ENCODE data around the gene SH3BGR.
"Not testable (repeated sequence)": the region's sequence is repeated elsewhere in the genome, so short reads cannot be mapped to it uniquely, and the experiment has no call there.

SH3BGR gene

GRCh38 chr21:39451332-39452206, at the start of gene SH3BGR:
Gene SH3BGR (plus strand): TSS chr21:39451970. CDS start chr21:39452097, 127 bp downstream.
- no peak for DNase-seq

DNA sequence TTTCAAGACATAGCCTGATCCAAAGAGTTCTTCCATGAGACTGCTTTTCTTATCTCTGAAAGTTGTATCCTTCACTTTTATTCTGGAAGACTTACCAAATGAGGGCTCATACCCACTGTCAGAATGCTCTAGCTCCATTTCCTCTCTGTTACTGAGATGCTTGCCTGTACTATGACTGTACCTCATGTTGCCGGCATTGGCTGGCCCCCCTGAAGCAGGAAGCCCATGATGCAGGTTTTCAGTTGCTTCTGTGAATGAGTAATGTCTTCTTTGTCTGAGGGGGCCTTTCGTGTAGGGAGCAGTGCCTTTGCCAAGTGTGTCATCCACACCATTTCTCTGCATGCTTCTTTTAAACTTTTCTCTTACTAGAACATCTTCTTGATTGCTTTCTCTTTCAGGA, 45.7 kb upstream of the SH3BGR start:
- DNase-seq, result no peak

DNA sequence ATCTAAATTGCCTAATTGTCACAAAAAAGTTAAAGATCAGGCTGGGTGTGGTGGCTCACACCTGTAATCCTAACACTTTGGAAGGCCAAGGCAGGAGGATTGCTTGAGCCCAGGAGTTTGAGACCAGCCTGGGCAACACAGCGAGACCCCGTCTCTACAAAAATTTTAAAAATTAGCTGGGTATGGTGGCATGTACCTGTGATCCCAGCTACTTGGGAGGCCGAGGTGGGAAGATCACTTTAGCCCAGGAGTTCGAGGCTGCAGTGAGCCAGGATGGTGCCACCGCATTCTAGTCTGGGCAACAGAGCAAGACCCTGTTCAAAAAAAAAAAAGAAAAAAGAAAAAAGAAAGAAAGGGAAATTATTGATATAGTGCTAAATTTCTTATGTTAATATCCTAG, 32.6 kb upstream of the SH3BGR start:
- not testable (repeated sequence) for DNase-seq

DNA sequence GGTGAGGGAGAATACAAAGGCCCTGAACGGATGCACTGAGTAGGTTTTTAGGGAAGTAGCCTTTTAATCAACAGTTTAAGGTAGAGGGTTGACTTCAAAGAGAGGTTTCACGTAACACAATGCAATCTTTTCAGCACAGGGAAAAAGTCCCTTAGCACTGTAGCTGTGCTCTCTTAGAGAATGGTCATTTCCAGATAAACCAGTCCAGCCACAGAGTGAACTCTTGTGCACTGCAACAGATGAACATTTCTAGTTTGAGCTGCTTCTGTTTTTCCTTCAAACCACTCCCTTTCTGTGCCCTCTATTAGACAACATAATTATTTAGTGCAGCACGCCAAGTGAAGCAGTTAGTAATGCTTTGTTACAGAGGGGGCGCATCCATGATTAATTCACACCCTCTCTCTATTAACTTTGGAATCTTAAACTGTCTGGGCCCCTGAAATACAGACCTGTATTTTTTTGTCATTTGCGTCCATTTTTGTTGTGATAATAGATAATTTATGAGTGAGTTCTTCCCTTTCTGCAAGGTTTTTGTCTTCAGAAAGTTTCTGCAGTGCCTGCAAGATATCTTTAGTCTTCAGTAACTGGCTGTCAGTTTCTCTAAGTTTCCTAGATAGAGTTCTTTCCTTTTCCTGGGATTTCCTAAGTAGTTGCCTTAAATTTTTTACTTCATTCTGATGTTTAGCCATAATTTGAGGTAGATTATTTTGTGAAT, 29.1 kb upstream of the SH3BGR start:
- DNase-seq, result no peak

DNA sequence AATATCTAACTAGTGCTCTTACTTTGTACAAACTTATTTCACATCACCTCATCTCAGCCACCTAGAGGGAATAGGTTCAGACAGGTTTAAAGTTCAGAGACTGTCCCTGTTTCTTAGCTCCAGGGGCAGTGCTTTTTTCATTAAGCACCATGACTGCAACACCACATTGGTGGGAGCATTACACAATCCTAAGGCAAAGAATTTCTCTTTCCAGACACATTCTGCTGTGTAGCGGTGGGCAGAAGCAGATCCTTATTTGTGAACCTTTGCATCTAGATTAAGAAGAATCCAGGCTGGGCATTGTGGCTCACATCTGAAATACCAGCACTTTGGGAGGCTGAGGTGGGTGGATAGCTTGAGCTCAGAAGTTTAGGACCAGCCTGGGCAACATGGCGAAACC, 22.3 kb upstream of the SH3BGR start:
- no peak for DNase-seq

- DNase-seq, result no peak
Measured at GRCh38 chr21:39430016-39430415, 21.8 kb upstream of the SH3BGR start.

- DNase-seq, result no peak
Measured at GRCh38 chr21:39430457-39430856, 21.3 kb upstream of the SH3BGR start.

DNA sequence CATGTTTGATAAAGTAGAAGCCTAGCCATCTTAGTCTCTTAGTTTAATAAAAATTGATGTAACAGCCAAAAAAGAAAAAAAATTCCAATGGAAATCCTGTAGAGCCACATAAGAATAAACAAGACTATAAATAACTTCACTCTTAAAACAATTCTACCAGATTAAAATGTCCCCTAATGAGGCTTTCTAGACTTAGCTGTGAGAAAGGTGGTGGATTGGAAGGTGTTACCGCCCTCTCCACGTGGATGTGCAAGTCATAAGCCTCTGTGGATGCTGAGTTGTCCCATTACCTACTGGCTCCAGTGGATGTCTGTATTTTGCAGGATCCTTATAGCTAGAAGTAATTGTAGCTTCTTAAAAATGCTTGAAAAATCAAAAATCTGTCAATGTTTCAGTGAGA, 20.8 kb upstream of the SH3BGR start:
- DNase-seq, result no peak

- DNase-seq, result no peak
Measured at GRCh38 chr21:39434950-39435349, 16.8 kb upstream of the SH3BGR start.

DNA sequence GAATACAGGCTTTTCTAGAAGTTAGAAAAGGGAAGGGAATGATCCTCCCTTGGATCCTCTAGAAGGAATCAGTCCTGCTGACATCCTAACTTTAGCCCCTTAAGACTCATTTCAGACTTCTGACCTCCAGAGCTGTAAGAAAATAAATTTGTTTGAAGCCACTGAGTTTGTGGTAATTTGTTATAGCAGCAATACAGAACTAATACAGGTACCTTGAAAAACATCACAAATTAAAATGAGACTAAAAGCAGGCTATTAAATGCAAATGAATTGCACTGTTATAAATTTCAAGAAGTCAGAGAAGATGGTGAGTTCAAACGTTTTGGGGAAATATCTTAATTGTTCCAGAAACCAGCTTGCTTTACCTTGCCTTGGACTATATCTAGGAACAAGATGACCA, 12.5 kb upstream of the SH3BGR start:
- no peak for DNase-seq

- DNase-seq, result peak; percentile 52
Measured at GRCh38 chr21:39441502-39442475, 10.0 kb upstream of the SH3BGR start.

GRCh38 chr21:39444421-39445180, 7.2 kb upstream of the SH3BGR start:
- DNase-seq, result no peak

DNA sequence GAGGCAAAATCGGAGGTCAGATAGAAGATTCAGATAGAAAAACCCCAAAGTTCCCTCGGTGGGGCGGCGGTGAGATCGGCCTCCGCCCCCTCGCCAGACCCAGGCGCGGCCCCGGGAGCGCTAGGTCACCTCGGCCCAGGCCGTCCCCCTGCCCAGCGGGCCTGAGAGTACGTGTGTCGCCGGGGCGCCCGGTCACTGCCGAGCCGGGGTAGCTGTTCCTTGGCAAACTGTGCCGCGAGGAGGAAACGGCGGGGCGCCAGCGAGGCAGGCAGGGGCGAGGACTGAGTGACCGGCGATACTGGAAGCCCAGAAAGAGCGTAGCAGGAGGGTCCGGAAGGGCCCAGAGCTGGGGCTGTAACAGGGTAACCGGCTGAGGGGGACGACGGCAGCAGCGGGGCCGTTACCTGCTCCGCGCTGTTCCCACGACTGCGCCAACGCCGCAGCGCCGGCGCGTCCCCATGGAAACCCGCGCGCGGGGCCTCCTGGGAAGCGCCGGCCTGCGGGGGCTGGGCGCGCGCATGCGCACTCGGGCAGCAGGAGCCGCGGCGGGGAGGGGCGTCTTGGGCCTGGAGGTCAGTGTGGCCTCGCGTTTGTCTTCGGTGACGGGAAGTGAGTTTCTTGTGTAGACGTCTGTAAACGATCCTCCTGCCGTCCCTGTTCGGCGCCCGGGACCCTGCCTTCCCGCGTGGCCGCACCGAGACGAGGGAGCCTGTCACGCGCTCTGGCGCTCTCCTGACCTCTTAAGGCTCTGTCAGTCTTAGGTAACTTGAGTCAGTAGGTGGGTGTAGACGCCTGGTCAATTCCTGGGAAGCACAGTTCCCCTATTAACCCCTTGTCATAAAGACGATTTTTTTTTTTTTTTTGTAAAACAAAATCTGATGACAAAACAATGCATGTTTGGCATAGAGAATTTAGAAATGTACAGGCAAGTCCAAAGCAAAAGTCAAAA, 6.2 kb upstream of the SH3BGR start, which contains the start of gene LCA5L:
TSS of gene LCA5L (minus strand) at position 458 of the 949 bp plus-strand sequence. CDS start 17,285 bp downstream, outside the sequence.
- DNase-seq, result peak; percentile 92

DNA sequence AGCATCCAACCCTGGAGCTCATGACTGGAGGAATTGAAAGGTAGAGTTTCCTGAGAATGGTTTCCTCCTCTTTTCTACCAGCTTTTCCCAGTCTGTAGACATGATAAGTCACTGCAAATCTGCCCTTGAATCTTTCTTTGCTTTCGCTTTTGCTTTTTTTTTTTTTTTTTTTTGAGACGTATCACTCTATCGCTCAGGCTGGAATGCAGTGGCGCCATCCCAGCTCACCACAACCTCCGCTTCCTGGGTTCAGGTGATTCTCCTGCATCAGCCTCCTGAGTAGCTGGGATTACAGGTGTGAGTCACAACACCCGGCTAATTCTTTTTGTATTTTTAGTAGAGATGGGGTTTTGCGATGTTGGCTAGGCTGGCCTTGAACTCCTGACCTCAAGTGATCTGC, 4.5 kb upstream of the SH3BGR start:
- no peak for DNase-seq

DNA sequence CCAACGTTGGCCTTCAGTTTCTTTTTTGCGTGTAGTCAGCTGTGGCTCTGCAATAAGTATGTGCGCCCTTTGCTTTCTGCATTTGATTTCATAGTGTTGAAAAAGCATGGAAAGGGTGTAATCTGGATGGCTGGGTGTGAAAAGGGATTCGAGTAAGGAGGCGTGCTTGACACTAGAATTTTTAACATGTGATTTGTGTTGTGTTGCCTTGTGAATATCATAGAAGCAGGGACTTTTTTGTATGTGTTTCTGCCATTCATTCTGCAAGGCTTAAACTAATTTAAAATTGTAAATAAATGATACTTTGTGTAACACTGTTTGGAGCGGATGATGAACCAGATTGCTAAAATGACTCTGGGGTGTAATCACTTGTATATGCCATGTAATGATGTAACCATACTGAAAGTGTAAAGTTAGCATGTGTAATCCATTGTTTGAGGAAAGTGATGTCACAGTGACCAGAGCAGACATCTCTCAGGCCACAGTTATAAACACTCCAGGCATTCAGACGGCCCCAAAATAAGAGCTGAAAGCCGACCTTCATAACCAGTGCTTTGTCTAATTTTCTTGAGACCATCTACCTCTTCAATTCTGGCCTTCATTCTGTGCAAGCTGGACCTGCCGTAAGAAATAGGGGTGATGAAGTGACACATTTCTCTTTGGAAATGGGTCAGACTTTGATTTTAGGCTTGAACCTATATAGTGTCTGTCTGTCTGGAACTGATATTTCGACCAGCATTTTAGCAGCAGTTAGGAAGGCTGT, 618 bp downstream of the SH3BGR start:
- no peak for DNase-seq

GRCh38 chr21:39452970-39453342, 1.2 kb downstream of the SH3BGR start:
- DNase-seq, result no peak

DNA sequence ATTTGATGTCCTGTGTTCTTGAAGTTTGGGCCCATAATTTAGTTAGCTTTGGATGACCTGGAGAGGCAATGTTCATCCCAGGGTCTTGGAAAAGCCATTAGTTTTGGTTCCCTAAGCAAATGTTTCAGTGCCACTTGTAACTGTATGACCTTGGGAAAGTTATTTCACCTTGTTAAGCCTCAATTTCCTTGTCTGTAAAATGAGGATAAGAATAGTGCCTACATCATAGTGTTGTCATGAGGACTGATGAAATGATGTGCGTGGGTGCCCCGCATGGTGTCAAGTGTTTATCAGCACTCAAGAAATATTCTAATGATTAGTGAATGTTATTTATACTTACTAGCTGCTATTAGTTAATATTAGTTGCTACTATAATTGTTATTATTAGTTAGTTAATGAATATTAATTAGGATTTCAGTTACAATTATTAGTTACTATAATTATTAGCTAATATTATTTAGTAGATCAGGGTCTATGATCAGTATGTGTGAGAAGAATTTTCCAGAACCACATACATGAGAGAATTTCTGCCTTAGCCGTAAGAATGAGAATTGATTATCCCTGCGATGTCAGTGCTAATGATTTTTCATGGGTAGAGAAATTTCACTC, 1.9 kb downstream of the SH3BGR start:
- DNase-seq, result no peak

- no peak for DNase-seq
Measured at GRCh38 chr21:39454949-39455668, 3.3 kb downstream of the SH3BGR start.

DNA sequence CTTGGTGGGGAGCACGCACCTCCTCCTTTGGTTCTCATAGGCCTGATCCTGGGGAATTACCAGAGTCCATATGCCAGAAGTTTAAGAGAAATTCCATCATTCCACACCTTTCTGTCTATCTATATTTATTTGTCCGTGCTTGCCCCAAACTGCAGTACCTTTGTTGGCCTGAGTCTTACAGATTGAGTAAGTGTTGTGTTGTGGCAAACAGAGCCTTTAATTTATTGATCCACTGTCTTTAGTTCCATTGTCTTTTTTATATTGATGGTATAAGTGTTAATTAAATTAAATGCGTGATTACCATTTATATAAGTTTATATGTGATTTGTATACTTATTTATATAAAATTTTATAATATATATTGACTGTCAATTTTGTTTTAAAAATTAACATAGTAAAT, 4.9 kb downstream of the SH3BGR start:
- DNase-seq, result no peak
